K562 (cell line): ENCODE results near the gene LRRFIP2.

Source experiments
- CREB1 ChIP-seq, 2 experiments: sonication (generic) in 1 of 2; formaldehyde crosslinking in 1 of 2; IDR thresholded peaks; 2 replicates each; pipeline versions ENCODE4 v1.6.1 to v1.8.0; 2012 to 2022; ENCODE audit warnings: inconsistent platforms in 1 of 2, mild to moderate bottlenecking in 1 of 2, missing genetic modification reagents in 1 of 2, moderate library complexity in 1 of 2
- ERF ChIP-seq: fragments of 450-650 bp; formaldehyde crosslinking; IDR thresholded peaks from 2 replicates; pipeline ENCODE4 v1.4.0; 2020; ENCODE audit warnings: mild to moderate bottlenecking, mixed read lengths
- EZH2 ChIP-seq: IDR thresholded peaks from 2 replicates; pipeline ENCODE4 v1.6.1; 2012; ENCODE audit warnings: low read depth, mild to moderate bottlenecking, inconsistent platforms, low read length, borderline replicate concordance
- ZNF274 ChIP-seq: IDR thresholded peaks from 2 replicates; pipeline ENCODE4 v1.6.1; 2011; ENCODE audit warnings: low read depth, mild to moderate bottlenecking, low read length, moderate library complexity, borderline replicate concordance

GRCh38 chr3:37099469-37099868 lies 74.9 kb downstream of the LRRFIP2 start:
- TF ChIP-seq EZH2 (no peak), ERF (no peak), ZNF274 (no peak), CREB1 (IDR thresholded peaks at IDR 0.05) (no peak), CREB1 (CRISPR knock-in tag; IDR thresholded peaks at IDR 0.05) (no peak)
